ENCODE results near the gene PPP6R2.
A peak's percentile ranks its signal among the peaks of the same experiment; 100 is the strongest.

The PPP6R2 gene

DNA sequence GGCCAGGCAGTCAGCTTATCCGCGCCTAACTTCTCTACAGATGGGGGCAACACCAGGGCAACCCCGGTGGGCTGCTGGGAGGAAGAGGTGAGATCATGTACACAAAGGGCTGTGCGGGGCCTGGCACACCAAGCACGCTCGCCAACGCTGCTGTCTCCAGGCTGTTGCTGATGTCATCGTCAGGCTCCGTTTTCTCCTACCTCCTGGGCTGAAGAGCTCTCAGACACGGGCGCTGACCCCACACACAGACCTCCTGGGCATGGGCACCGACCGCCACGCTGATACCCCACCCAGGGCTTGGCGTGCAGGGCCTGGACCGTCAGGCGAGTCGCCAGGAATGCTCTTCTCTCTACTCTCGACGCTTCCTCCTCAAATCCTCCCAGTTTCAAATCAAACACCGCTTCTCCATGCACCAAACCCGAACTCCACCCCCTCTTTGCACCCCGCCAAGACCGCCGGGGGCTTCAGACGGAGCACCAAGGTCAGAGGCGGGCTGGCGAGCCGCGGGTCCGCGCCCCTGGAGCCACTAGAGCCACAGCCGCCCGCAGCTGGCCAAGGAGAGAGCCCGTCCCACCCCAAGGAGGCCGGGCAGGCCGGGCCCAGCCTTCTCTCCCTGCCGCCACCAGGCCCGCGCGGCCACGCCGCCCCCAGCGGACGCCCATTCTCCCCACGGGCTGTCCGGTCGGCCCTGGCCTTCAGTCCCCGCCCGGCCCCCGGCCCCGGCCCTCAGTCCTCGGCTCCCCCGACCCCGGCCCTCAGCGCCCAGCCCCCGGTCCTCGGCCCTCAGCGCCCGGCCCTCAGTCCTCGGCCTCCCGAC is 130.9 kb downstream of the PPP6R2 start:
- no peak for DNase-seq

DNA sequence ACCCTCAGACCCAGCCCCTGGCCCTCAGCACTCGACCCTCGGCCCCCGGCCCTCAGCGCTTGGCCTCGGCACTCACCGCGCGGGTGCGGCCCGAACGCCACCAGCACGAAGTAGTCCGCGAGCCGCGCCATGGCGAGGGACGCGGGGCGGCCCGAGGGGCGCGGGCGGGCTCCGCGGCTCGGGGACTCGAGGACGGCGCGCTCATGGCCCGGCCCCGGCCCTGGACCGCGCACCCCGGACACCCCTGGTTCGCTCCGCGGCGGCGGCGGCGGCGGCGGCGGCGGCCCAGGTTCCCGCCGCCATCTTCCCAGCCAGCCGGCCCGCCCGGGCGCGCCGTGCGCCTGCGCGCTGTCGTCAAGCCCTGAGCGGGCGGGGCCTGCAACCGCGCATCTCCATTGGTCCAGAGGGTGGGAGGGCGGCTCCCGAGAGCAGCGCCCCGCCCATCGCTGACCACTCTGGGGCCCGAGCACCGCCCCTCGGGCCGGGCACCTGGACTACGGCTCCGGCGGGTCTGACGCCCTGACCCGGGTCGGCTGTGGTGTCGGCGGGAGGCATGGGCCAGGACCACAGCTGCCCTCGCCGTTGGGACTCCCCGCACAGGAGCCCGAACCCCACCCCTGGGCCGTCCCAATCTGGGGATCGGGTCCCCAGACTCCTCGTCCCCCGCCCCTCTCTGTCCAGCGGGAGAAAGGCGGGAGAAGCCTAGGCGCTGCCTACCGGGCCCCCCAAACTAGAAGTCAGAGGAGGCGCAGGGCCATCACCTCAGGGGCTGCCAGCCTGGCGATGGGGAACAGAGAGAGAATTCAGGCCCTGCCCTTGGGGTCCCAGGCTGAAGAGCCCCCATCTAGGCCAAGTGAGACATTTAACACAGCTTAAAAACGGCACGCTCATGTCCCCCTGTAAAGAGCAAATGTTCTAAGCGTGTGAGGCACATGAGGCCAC is 131.9 kb downstream of the PPP6R2 start, which contains the start of gene SBF1:
Gene SBF1 (minus strand): TSS at position 326 of the 942 bp plus-strand sequence. CDS start 195 bp downstream, at position 131.
- DNase-seq: peak; percentile 82

DNA sequence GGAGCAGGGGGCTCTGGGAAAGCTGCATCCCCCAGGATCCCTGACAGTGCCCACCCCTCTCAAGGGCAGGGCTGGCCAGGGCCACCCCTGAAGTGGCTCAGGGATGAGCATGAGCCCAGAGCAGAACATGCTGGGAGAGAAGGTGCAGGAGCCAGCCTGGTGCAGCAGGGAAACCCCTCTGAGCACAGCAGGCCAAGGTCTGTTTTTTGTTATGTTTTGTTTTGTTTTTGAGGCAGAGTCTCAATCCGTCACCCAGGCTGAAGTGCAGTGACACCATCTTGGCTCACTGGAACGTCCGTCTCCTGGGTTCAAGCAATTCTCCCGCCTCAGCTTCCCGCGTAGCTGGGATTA is 132.5 kb downstream of the PPP6R2 start:
- DNase-seq: no peak

DNA sequence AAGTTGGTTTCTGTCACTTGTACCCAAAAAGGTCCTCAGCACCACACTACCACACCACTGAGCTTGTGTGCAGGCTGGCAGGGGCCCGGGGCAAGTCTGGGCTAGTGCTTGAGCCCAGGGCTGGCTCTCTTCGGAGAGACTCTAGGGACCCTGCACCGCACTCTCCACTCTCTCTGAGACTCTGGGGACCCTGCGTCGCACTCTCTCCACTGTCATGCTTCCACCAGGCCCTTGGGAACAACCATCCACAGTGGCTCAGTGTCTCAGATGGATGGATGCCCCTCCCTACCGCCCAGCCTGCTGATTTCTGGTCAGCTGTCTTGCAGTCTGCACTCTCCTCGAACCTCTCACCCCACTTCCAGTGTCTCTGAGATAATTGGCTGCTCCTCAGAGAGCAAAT is 133.7 kb downstream of the PPP6R2 start:
- DNase-seq: no peak

DNA sequence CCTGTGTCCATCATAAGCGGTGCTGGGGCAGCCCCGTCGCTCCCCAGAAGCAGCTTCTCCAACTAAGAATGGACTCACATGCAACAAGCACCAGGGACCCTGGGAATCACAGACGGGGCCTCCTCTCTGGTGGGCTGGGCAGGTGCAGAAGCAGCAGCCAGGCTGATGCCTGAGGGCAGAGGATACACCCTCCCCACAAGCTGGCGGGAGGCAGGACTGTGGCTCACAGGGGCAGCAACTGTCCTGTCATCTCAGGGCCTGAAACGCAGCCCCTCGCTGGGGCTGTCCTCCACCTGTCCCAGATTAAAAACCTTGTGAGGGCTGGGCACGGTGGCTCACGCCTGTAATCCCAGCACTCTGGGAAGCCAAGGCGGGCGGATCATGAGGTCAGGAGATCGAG is 134.8 kb downstream of the PPP6R2 start:
- no peak for DNase-seq

DNA sequence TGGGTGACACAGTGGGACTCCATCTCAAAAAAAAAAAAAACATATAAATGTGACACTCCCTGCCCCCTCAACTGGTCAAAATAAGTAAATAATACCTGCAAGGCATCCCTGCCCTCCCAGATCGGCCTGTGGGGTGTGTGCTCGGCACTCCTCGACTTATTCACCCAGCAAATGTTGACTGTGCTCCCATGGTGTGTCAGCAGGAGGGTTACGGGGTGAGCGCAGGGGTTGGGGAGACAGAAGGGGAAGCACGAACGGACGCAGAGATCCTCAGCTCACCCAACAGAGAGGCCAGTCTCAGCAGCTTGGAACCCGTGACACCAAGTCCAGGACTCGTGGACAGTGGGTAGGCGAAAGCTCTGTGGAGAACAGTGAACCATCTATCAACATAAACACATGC is 136.6 kb downstream of the PPP6R2 start:
- no peak for DNase-seq

DNA sequence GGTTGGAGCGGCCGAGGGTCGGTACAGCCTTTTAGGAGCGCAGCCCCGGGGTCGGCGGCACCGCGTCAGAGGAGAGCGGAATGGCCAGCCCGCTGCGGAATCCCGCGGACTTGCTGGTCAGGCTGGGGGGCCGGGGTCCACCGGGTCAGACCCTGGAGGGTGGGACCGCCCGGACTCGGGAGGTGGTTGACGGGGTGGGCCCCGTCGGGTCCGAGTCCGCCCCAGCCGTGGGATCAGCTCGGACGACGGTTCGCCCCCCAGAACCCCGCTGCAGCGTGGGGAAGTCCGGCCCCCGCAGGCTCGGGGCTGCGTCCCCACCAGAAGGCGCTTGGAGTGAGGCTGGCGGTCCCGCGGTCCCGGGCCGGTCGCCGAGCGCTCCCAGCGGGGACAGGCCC is 137.9 kb downstream of the PPP6R2 start:
- no peak for DNase-seq

DNA sequence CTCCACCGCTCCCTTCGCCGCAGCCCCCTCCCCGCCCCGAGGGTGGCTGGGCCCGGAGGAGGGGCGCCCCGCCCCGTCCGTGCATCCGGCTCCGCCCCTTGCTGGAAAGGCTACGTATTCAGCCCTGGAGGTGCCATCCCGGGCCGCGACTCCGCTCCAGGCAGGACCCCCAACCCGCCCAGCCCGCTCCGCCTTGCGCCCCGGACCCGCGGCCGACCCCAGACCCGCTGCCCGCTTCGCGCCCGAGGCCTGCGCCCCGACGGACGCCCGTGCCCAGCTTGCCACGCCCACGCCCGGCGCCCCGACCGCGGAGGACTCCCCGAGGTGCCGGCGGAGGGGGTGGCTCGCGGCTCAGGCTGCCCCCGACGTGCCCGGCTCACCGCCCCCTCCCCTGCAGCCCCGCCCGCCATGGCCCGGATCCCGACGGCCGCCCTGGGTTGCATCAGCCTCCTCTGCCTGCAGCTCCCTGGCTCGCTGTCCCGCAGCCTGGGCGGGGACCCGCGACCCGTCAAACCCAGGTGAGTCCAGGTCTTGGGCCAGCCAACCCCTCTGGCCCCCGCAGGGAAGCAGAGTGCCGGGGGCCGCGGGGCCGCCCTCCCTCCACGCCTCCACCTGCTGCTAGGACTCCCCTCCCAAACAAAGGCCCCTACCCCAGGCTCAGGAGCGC is 138.4 kb downstream of the PPP6R2 start, which contains the start of gene ADM2:
Gene ADM2 (plus strand): TSS at position 104 of the 667 bp plus-strand sequence. CDS start 305 bp downstream, at position 409.
- no peak for DNase-seq

DNA sequence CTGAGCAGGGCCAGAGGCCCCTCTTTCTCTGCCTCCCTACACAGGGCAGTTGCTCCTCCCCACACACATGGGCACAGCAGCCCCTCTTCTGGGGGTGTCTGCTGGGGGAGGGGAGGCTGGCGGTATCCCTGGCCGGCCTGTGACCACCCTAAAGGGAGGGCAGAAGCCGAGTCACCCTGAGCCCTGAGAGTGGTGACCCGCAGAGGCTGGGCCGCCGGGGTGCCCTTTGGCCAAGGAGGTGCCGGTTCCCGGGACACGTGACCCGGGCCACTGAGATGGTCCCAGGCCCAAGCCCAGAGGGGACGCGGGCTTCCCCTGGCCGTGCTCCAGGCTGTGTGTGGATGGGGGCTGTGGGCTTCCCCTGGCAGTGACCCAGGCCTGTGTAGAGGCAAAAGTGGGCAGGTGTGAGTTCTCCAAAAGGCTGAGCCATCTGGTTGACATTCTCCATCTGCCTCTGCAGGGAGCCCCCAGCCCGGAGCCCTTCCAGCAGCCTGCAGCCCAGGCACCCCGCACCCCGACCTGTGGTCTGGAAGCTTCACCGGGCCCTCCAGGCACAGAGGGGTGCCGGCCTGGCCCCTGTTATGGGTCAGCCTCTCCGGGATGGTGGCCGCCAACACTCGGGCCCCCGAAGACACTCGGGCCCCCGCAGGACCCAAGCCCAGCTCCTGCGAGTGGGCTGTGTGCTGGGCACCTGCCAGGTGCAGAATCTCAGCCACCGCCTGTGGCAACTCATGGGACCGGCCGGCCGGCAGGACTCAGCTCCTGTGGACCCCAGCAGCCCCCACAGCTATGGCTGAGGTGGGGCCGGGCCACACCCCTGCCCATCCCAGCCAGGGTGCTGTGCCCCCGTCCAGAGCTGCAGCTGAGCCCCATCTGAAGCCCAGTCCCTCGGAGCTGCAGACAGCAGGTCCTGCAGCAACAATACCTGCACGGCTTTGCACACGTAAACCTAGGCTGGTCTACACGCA is 139.3 kb downstream of the PPP6R2 start:
- no peak for DNase-seq

DNA sequence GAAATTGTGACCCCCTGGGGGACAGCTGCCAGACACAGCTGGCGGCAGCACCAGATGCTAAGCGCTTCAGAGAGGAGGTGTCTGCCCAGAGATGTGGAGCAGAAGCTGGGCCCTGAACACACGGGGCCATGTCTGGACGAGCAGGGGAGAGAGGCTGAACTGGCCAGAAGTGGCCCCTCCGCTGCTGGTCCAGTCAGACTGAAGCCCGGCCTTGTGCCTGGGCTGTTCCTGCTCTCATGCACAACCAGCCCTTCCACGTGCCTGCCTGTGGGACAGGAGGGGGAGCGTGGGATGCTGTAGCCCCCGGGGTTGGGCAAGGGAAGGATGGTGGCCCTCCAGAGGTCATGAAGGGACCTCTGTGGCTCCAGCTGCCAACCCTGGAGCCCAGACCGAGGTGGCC is 140.0 kb downstream of the PPP6R2 start:
- no peak for DNase-seq

DNA sequence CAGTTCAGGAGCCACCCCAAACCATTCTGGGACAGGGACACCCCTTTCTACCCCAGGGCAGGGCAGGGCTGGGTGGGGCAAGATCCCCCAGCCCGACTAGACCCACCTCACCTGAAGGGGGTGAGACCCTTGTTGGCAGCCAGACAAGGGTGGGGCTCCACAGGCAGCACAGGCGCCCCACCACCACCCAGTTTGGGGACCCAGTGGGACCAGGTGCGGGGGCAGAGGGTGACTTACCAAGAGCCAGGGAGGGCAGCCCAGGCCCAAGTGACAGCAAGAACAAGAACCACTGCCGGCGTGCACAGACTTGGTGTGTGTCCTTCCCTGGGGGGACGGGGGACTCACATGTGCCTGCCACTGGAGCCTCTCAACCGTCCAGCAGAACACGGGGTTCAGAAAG is 140.4 kb downstream of the PPP6R2 start:
- no peak for DNase-seq

DNA sequence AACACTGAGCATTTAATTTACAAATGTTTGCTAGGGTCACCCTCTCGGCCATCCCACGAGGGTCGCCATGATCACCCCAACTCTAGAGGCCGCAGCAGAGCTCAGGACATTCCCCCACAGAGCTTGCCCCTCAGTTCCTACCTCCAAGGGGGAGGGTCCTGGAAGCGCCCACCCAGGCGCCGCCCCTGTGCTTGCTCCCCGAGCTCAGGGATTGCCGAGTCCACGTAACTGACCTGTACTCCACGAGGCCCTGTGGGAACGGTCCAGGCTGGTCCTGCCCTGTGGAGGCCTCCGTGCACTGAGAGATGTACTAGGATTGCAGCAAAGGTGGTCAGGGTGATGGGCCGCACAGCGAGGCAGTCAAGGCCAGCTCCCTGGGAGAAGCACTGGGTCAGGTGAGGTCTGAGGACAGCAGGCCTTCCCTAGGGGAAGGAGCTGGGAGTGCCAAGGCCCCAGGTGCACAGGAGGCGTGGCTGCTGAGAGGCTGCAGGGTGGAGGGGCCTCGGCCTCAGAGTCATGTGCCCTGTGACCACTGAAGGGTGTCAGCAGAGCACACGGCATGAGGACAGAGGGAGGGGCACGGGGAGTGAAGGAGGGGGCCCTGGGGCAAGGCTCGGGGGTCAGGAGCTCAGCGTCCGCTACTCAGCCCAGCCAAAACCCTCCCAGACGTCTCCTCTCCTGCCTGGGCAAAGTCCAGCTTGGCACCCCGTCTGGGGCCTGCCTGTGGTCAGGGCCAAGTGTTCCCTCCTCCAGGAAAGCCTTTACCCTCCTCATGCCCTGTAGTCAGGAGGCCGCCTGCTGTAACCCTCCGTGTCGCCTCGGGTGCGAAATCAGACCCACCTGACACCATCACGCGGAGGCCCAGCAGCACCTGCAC is 141.1 kb downstream of the PPP6R2 start:
- no peak for DNase-seq

DNA sequence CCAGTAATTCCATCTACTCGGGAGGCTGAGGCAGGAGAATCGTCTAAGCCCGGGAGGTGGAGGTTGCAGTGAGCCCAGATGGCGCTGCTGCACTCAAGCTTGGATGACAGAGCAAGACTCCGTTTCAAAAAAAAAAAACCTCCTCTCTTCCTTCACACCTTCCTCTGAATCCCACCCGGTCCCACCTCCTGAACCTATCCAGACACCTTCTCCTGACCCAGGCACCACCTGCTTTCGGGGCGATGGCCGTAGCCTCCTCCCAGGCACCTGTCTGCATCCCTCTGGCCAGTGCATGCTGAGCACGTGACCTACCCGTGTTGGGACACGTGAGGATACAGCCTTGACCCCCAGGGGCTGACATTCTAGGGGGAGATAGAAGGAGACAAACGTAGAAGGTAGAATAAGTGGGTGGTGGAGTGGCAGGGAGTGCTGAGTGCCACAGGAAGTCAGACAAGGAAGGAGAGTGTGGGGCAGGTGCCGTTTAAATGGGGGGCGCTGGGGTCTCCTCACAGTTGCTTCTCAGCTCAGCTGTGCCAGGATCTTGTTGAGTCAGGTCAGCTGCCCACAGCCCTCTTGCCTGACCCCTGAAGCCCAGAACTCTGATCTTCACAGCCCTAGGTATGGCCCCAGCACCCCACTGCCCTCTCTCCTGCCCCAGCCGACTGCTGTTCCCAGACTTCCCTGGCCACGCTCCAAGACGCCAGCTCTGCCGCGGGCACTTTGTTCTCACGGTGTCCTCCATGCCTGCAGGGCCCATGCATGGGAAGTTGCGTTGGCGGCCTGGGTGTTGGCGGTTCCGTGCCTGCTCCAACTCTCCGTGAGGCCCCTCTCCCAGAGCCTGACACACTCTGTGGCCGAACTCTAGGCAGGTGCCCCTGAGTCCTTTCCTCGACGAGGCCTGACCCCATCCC is 142.3 kb downstream of the PPP6R2 start:
- no peak for DNase-seq

DNA sequence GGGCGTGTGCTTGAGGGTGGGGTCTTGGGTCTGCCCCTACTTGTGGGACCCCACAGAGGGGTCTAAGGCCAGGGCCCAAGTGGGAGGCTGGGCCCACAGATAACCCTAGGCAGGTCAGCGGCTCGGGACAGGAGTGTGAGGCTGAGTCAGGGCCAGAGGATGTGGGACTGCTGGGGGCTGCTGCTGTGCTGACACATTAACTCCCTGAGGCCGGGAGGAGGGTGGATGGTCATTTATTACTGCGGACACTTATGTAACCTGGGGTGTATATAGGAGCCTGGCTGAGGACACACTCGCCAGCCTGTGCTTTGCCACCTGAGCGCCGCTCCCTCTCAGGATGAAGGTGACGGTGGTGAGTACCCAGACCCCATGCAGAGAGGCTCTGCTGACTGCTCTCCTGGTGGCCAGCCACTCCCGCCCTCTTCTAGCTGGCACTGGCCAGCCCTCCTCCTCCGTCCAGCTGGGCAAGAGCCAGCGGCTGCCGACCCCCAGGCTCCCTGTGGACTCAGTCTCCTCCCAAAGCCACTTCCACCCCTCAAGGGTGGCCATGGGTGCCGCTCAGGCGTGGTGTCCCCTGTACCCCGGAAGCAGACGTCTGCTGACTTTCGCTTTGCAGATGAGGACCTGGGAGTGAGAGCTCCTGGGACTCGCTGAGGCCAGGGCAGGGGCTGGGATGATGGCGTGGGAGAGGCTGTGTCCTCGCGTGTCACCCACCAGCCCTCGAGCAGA is 143.6 kb downstream of the PPP6R2 start, which contains the start of gene MIOX:
Gene MIOX (plus strand): TSS at position 299 of the 729 bp plus-strand sequence. CDS start 39 bp downstream, at position 338.
- DNase-seq: no peak

DNA sequence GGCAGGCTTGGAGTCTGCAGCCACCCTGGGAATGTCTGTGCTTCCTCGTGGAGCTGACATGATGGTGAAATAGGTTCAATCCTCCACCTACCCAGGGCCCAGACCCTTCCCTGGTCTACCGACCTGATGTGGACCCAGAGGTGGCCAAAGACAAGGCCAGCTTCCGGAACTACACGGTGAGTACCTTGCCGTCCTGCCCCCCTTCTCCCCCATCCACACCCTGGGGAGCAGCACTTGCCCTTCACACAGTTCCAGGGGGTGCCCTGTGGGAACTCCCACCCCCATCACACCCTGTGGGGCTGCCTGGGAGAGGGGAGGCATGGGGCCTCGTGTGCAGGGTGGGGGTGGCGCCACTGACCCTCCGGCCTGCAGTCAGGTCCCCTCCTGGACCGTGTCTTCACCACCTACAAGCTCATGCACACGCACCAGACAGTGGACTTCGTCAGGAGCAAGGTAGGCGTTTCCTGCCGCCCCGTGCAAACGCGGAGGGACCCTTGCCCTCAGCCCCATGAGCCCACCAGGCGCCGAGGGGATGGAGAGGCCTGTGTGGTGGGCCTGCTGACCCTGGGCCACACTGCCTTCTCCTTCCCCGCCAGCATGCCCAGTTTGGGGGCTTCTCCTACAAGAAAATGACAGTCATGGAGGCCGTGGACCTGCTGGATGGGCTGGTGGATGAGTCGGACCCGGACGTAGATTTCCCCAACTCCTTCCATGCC is 144.3 kb downstream of the PPP6R2 start:
- no peak for DNase-seq

DNA sequence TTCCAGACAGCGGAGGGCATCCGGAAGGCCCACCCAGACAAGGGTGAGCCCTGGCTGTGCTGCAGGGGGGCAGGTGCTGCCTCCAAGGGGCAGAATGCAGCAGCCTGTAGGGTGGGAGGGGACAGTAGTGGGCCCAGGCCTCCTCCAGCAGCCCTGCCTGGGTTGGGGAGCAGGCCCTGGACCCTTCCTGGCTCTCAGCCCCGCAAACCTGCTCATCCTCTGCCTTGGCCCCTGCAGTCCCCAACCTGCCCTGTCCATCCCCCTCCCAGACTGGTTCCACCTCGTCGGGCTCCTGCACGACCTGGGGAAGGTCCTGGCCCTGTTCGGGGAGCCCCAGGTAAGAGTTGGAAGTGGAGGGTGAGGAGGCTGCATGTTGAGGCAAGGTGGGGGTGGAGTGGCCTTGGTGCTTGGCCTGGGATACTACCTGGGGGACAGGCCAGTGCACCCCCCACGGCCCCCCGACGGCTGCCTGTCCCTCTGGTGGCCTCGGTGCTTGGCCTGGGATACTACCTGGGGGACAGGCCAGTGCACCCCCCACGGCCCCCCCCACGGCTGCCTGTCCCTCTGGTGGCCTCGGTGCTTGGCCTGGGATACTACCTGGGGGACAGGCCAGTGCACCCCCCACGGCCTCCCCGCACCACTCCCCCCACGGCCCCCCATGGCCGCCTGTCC is 145.0 kb downstream of the PPP6R2 start:
- DNase-seq: no peak

DNA sequence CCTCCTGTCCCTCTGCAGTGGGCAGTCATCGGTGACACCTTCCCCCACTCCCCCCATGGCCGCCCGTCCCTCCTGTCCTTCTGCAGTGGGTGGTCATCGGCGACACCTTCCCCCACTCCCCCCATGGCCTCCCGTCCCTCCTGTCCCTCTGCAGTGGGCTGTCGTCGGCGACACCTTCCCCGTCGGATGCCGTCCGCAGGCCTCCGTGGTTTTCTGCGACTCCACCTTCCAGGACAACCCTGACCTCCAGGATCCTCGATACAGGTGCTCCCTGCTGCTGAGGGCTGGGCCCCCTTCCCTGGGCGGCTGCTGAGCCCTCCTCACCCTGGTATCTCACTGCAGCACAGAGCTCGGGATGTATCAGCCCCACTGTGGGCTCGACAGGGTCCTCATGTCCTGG is 145.8 kb downstream of the PPP6R2 start:
- DNase-seq: no peak
